Myocyte (in vitro differentiated cells): Measurements from ENCODE around the gene SYT2. TPM values are rescaled to one million over a fixed set of nuclear protein-coding genes. Genes with fewer than 3 reads are reported as not detected.
"Not testable (repeated sequence)": the region's sequence is repeated elsewhere in the genome, so short reads cannot be mapped to it uniquely, and the experiment has no call there.

Experiments
- DNase-seq: peaks from one replicate; pipeline ENCODE4 v3.0.0-alpha.2; 2012; ENCODE audit warnings: low read depth
- total RNA-seq: library from RNA; depleted of rRNA; stranded (reverse); fragments of >200 nt; gene quantifications from 2 replicates; pipeline ENCODE4 v1.2.3, GENCODE V29; 2014

The SYT2 gene
- total RNA-seq, 1 donor from 2014 or later: not detected

DNA sequence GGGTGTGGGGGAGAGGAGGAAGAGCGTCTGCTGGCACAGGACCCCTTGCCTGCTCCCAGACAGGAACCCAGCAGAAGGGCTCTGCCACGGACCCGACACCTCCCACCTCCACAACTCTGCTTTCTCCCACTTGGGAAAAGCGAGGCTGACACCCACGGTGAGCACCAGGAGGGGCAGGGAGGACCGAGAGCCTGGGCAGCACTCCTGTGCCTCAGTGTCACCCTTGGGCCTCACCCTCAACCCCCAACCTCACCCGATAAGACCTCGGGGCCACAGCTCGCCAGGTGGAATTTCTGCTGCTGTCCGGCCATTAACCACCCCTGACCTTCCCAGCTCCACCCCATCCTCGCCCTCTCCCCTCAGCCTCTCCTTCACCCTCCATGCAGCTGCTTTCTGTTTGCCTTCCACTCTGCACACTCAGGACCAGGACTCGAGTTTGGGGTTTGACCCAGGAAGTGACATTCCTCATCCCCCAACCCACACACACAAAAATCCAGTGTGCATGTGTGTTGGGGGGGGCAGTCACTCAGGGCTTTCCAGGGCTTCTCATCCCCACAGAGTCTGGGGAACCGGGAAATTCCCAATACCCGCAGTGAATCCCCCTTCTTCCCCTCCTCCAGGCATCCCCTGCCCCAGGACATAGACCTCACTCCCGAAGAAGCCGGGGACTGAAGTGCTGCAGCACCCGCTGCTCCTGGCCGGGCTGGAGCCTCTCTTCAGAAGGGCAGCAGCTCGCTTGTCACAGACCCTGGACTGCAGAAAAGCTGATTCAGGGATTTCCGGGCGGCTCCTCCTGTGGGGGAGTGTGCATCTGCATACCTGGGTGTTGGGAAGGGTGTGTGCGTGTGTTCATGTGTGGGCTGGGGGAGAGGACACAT, 65.8 kb downstream of the SYT2 start:
- DNase-seq: no peak

GRCh38 chr1:202643397-202644218, 66.6 kb downstream of the SYT2 start:
- DNase-seq: no peak

DNA sequence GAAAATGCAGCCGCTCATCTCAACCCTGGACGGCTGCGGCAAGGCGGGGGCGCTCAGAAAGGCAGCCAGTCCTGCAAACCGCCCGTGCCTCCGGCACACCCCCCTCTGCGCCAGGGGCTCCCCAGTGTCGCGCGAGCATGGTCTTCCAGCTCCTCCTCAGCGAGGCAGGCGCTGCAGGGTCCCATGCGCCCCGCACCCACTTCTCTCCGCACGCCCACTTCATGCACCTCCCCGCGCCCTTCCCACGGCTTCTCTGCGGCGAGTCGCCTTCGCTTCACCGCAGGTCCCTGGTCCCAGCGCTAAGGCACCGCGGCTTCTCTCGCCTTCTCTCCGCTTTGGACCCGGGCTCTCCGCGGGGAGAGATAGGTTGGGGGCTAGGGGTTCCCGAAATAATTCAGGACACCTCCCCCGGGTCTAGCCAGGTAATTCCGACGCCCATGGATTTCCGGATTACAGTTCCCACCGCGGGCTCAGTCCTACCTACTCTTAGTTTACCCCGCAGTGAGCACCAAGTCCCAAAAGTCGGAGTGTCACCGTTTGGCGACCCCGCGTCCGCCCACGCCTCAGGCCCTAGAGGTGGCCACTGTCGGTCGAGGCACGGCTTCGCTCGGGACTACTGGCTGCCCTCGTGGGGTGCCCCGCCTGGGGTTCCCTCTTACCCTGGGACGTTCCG, 67.5 kb downstream of the SYT2 start:
- no peak for DNase-seq

GRCh38 chr1:202642212-202642611, 68.0 kb downstream of the SYT2 start:
- no peak for DNase-seq

DNA sequence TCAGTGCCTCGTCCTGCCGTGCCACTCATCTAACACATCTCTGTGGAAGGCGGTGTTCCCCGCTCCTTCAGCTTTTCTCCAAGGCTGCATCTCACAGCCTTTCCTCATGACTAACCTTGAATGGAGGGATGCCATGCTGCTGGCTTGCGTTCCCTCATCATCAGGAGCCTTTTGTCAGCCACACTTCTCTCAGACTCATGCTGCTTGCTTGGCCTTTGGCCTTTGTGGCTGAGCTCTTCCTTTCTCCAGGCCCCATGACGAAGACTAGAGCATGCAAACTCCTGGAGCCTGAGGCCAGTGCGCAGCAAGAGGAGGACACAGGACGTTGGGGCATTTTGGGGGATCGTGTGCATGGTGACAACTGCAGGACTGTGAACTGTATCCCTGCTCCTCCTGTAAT, 70.8 kb downstream of the SYT2 start:
- peak; percentile 25 for DNase-seq

- DNase-seq: not testable (repeated sequence)
These were observed 71.5 kb downstream of the SYT2 start for GRCh38 chr1:202638701-202639305.

DNA sequence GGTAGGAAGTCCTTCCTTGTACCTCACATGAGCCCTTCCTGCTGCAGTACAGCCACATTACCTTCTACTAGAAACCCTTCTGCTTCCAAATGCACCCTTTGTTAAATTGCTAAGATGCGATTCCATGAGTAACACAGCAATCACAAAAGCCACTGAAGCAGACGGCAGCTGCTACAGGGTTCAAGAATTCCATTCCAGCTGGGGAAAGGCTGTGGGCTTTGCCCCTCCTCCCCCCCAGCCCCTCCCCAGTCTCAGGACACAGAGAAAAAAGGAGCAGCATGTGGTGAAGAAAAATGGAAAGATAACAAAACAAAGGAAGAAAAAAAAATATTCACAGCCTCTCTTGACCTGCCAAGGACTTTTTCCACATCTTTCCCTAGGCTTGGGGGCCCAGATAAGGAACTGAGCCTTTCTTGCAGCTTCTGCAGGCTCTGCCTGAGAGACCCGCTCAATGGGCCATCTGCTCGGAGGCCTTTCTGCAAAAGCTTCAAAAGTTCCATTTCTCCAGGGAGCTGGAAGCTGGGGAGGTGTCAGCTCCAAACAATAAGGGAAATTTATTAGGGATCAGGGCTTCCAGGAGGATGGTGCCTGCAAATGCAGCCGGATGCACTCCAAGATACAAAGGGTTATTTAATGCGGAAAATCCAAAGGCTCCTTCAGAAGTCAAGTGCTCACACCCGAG, 72.1 kb downstream of the SYT2 start:
- no peak for DNase-seq

DNA sequence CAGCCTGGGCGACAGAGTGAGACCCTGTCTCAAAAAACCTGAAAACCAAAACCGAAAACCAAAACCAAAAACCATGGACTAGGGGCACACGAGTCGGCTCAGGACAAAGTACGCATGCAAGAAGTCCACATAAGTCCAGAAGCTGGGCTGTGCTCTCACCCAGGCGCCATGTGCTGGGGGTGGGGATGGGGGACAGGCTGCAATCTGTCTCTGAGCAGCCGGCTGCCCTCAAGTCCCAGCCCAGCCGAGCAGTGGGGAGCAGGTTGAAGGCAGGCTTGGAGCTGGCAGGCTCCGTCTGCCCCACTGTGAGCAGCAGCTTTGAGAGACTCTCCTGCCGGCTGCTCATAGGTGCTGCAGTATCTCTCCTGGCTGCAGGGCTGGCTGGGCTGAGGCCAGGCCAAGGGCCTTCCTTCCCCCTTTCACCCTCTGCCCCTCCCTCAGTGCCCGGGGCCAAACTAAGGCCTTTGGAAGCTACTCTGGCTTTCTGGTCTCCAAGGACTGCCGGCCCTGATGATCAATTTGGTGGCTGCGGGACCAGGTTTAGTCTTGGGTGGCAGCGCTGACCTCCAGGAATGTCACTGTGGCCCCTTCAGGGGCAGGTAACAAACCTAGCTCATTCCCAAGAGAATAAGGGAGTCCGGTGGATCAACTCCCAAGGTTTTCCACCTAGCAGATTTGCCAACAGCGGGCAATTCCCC, 72.8 kb downstream of the SYT2 start:
- not testable (repeated sequence) for DNase-seq

DNA sequence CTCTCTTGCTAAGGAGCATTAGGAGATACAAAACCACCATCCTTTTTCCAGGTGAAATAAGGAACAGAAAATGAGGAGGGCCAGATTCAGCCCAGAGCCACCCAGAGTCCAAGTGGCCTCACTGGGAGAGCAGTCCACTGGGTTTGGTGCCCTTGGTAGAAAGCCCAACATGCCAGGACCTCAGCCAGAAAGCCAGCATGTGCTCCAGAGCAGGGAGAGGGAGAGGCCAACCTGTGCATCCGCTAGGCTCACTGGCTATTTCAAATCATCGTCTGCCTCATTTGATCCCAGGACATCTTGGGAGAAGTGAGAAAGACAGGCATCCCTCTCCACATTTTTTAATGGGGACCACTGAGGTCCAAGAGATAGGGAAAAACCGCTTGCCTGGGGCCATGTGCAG, 74.1 kb downstream of the SYT2 start:
- DNase-seq: not testable (repeated sequence)

DNA sequence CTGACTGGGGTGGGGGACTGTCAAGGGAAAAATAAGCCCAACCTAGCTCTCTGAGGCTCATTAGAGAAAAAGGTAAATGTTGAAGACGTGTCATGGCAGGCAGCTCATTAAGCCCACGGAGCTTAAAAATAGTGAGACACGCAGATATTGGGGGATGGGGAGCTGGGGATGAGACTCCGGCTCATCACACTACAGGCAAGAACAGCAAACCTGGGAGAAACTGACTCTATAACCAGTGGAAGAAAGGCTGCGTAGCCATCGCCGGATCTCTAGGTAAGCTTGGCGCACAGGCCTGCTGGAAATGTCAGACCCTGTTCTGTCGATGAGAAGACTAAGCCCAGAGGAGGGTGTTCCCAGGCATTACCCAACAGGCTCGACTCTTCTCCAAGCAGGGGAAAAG, 78.0 kb downstream of the SYT2 start:
- DNase-seq: no peak

GRCh38 chr1:202631076-202631923, 79.0 kb downstream of the SYT2 start:
- DNase-seq: no peak

DNA sequence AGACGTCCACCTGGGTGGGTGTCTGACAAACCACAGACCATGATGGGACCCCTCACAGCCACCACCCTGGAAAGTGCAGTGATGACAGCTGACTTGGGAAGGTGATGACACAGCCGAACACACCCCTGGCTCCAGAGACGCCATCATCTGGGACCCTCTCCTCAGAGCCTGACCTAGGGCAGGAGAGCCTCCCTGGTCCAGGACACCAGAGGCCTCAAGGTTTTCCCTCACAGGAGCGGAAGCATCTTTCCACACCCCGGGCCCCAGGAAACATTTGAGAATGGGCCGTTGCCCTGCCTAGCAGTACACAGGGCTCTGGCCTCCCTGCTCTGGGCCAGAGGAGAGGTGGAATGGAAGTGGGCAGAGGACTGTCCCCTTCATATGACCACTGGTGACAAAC, 79.7 kb downstream of the SYT2 start:
- no peak for DNase-seq

GRCh38 chr1:202630096-202630495, 80.2 kb downstream of the SYT2 start:
- DNase-seq: not testable (repeated sequence)

GRCh38 chr1:202629257-202629811, 80.9 kb downstream of the SYT2 start:
- not testable (repeated sequence) for DNase-seq

DNA sequence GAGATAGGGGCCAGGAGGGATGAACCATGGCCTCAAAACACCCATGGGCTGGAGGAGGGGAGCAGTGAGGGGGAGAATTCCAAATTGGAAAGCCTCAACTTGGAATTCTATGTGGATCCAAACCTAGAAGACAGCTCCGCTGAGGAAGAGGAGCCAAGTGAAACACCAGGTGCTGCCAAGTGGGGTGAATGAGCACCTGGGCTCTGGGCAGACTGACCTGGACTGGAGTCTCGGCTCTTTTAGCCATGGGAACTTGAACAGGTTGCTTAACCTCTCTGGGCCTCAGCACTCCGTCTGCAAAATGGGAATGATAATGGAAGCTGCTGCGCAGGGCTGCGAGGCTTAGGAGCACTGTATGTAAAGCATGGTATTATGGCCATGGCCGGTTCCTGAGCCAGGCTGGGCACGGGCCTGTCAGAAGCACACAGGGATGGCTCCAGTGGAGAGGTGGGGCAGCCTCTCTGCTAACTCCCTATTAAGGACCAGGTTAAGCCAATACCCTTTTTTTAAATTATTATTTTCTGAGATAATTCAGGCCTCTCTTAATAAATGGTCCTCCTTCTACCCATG, 81.5 kb downstream of the SYT2 start:
- no peak for DNase-seq

- no peak for DNase-seq
These were observed 82.3 kb downstream of the SYT2 start for GRCh38 chr1:202627841-202628565.

DNA sequence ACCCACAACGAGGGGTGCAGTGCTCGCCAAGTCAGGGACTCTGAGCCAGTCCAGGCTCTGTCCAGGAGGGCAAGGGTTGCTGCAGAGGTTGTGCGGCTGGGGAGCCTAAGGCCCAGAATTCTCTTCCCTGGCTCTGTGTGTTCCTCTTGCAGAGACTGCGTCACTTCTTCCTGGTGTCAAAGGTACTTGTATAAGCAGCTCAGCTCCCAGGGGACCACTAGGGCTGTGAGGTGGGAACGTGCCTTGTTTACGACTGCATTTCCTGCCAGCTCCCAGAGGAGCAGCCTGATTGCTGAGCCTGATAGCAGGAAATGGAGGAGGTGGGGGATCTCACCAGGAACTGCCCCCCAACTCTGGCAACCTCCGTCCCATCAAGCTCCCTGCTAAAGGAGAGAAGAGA, 83.2 kb downstream of the SYT2 start:
- DNase-seq: not testable (repeated sequence)
